MM.1S (cell line): ENCODE measurements around the gene TXNDC9.
"Not testable (repeated sequence)": the region's sequence is repeated elsewhere in the genome, so short reads cannot be mapped to it uniquely, and the experiment has no call there.

ENCODE experiments used
- DNase-seq: peaks from one replicate; pipeline ENCODE4 v3.0.0-alpha.2; 2015
- H2AFZ ChIP-seq: fragments of 300-600 bp; sonication (generic); 2 replicates; pipeline ENCODE4 v1.6.0; 2016; ENCODE audit warnings: antibody characterized with exemption, low read length
- H3F3A ChIP-seq: fragments of 300-600 bp; sonication (generic); 2 replicates; pipeline ENCODE4 v1.6.1; 2016; ENCODE audit warnings: mild to moderate bottlenecking, antibody characterized with exemption, low read length, moderate library complexity, mixed read lengths; ENCODE audit not compliant: insufficient read depth
- H3K27ac ChIP-seq: fragments of 300-600 bp; sonication (generic); 2 replicates; pipeline ENCODE4 v1.5.1; 2016; ENCODE audit warnings: mild to moderate bottlenecking, low read length
- H3K27me3 ChIP-seq: fragments of 300-600 bp; sonication (generic); replicated peaks from 2 replicates; pipeline ENCODE4 v1.6.0; 2016; ENCODE audit warnings: low read length; ENCODE audit not compliant: insufficient read depth
- H3K36me3 ChIP-seq: fragments of 300-600 bp; sonication (generic); replicated peaks from 2 replicates; pipeline ENCODE4 v1.6.1; 2016; ENCODE audit warnings: mild to moderate bottlenecking, low read length, mixed read lengths; ENCODE audit not compliant: insufficient read depth
- H3K4me1 ChIP-seq: fragments of 300-600 bp; sonication (generic); 2 replicates; pipeline ENCODE4 v1.6.1; 2016; ENCODE audit warnings: low read length, mixed read lengths
- H3K4me2 ChIP-seq: fragments of 300-600 bp; sonication (generic); 2 replicates; pipeline ENCODE4 v1.6.0; 2016; ENCODE audit warnings: low read depth, low read length
- H3K4me3 ChIP-seq: fragments of 300-600 bp; sonication (generic); 2 replicates; pipeline ENCODE4 v1.5.1; 2016; ENCODE audit warnings: low read length, mixed read lengths
- H3K79me2 ChIP-seq: fragments of 300-600 bp; sonication (generic); 2 replicates; pipeline ENCODE4 v1.6.1; 2016; ENCODE audit warnings: mixed run types, low read length, mixed read lengths
- H3K9ac ChIP-seq: fragments of 300-600 bp; sonication (generic); 2 replicates; pipeline ENCODE4 v1.6.1; 2016; ENCODE audit warnings: low read length, mixed read lengths
- H3K9me2 ChIP-seq: fragments of 300-600 bp; sonication (generic); replicated peaks from 2 replicates; pipeline ENCODE4 v1.6.1; 2016; ENCODE audit warnings: mild to moderate bottlenecking, low read length, mixed read lengths; ENCODE audit not compliant: insufficient read depth
- H3K9me3 ChIP-seq: fragments of 300-600 bp; sonication (generic); replicated peaks from 2 replicates; pipeline ENCODE4 v1.6.1; 2016; ENCODE audit warnings: mild to moderate bottlenecking, low read length, mixed read lengths; ENCODE audit not compliant: insufficient read depth
- H4K20me1 ChIP-seq: fragments of 300-600 bp; sonication (generic); 2 replicates; pipeline ENCODE4 v1.6.1; 2016; ENCODE audit warnings: mild to moderate bottlenecking, low read length, moderate library complexity, mixed read lengths; ENCODE audit not compliant: insufficient read depth
- CTCF ChIP-seq: fragments of 300-600 bp; sonication (generic); IDR thresholded peaks from 2 replicates; pipeline ENCODE4 v1.5.1; 2016; ENCODE audit warnings: antibody characterized with exemption, low read length, mixed read lengths
- EZH2 ChIP-seq: fragments of 300-600 bp; sonication (generic); optimal IDR thresholded peaks from 2 replicates; pipeline ENCODE3; 2017; ENCODE audit warnings: low read depth, mild to moderate bottlenecking, antibody characterized with exemption, low read length, mixed read lengths
- EZH2phosphoT487 ChIP-seq: fragments of 300-600 bp; sonication (generic); IDR thresholded peaks from 2 replicates; pipeline ENCODE4 v1.6.1; 2018; ENCODE audit warnings: antibody characterized with exemption, low read length

TXNDC9 gene

GRCh38 chr2:99373144-99373543 is 37.0 kb upstream of the TXNDC9 start:
- no peak for DNase-seq
- Histone ChIP-seq H3K4me2 (no peak overlapping the region), H4K20me1 (0 out of 2 replicates have a peak, but pooled peaks cover 5% of the 10 kb centered on the region), H2AFZ (no peak overlapping the region), H3K27ac (no peak overlapping the region), H3K36me3 (peaks cover 14% of the 10 kb centered on the region; the same call in 1 of the 2 replicates), H3K9me3 (no peaks in the 10 kb centered on the region), H3K27me3 (no peaks in the 10 kb centered on the region), H3K9ac (no peak overlapping the region), H3K79me2 (no peaks in the 10 kb centered on the region), H3K4me3 (no peak overlapping the region), H3F3A (no peaks in the 10 kb centered on the region; the same call in 1 of the 2 replicates), H3K4me1 (peaks cover 13% of the 10 kb centered on the region), H3K9me2 (no peaks in the 10 kb centered on the region)
- TF ChIP-seq CTCF (no peak), EZH2phosphoT487 (no peak), EZH2 (no peak)

GRCh38 chr2:99368854-99369253 is 32.7 kb upstream of the TXNDC9 start:
- H2AFZ ChIP-seq, H3K27me3 ChIP-seq, H3K9ac ChIP-seq, H3K4me3 ChIP-seq, H3K9me2 ChIP-seq, H3F3A ChIP-seq, H4K20me1 ChIP-seq, H3K79me2 ChIP-seq, H3K9me3 ChIP-seq, DNase-seq, H3K4me2 ChIP-seq, H3K4me1 ChIP-seq, H3K27ac ChIP-seq: not testable (repeated sequence)
- peaks cover 19% of the 10 kb centered on the region; the same call in 1 of the 2 replicates for H3K36me3 ChIP-seq

DNA sequence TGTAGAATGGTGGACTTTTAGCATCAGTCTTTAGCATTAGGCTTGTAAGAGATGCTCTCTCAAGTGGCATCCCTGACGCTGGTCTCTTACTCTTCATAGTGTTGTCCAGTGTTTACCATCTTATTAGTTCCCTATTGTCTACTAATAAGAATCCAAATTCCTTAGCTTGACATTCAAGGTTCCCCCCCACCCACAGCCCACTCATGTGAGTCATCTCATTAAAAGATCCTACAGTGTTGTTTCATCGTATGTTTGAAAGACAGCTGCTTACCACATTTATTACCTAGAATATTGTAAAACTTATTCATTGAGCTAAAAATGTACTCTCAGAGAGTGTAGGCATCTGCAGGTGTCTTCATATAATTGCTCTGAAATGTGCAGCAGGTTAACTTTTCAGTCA is 29.5 kb upstream of the TXNDC9 start:
- Histone ChIP-seq H3K36me3 (peaks cover 25% of the 10 kb centered on the region), H3K9me2 (no peaks in the 10 kb centered on the region), H3K4me3 (no peak overlapping the region), H3F3A (no peaks in the 10 kb centered on the region), H2AFZ (no peak overlapping the region), H3K79me2 (peaks cover 7% of the 10 kb centered on the region; the same call in 1 of the 2 replicates), H3K27ac (no peak overlapping the region), H3K4me2 (no peak overlapping the region), H3K4me1 (no peaks in the 10 kb centered on the region), H3K9ac (no peak overlapping the region), H3K27me3 (no peaks in the 10 kb centered on the region), H4K20me1 (no peaks in the 10 kb centered on the region), H3K9me3 (no peaks in the 10 kb centered on the region)
- TF ChIP-seq CTCF (no peak), EZH2 (no peak), EZH2phosphoT487 (no peak)
- DNase-seq, result no peak

DNA sequence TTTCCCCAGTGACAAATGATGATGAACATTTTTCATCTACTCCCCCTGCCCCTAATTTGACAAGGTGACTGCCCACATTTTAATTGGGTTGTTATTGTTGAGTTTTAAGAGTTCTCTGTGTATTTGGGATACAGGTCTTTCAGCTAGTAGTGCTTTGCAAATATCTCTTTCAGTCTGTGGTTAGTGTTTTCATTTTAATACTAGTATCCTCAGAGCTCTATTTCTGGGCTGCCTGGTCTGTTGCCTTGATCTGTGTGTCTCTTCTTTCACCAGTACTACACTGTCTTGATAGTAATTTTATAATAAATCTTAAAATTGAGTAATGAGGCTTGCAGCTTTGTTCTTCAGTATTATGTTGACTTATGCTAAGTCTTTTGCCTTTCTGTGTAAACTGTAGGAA is 20.7 kb upstream of the TXNDC9 start:
- Histone ChIP-seq H3F3A (no peaks in the 10 kb centered on the region), H3K36me3 (peaks cover 6% of the 10 kb centered on the region; the same call in 1 of the 2 replicates), H3K9ac (no peak overlapping the region), H3K4me2 (no peak overlapping the region), H3K27ac (no peak overlapping the region), H3K9me2 (no peaks in the 10 kb centered on the region), H3K79me2 (peaks cover 92% of the 10 kb centered on the region), H3K27me3 (no peaks in the 10 kb centered on the region), H3K4me3 (no peak overlapping the region), H4K20me1 (peaks cover 28% of the 10 kb centered on the region), H3K9me3 (no peaks in the 10 kb centered on the region), H3K4me1 (no peaks in the 10 kb centered on the region), H2AFZ (no peak overlapping the region)
- no peak for DNase-seq
- TF ChIP-seq CTCF (no peak), EZH2 (no peak)

DNA sequence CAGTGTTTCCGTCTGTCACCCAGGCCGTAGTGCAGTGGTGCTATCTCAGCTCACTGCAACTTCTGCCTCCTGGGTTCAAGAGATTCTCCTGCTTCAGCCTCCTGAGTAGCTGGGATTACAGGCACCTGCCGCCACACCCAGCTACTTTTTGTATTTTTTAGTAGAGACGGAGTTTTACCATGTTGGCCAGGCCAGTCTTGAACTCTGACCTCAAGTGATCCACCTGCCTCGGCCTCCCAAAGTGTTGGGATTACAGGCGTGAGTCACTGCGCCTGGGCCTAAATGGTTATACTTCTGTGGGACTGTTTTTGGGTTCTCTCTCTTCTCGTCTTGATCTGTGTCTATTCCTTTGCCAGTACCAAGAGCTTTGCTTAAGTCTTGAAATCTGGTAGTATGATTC is 18.7 kb upstream of the TXNDC9 start:
- not testable (repeated sequence) for H3K27me3 ChIP-seq, H2AFZ ChIP-seq, DNase-seq, H3K9ac ChIP-seq, H3K27ac ChIP-seq, H3K36me3 ChIP-seq, H3K9me3 ChIP-seq, H3K9me2 ChIP-seq, H3K4me1 ChIP-seq, H3K4me3 ChIP-seq, H3F3A ChIP-seq, H3K4me2 ChIP-seq
- peaks cover 39% of the 10 kb centered on the region for H4K20me1 ChIP-seq
- peaks cover 98% of the 10 kb centered on the region for H3K79me2 ChIP-seq
